ENCODE data around the gene KIF5C.

The KIF5C gene

DNA sequence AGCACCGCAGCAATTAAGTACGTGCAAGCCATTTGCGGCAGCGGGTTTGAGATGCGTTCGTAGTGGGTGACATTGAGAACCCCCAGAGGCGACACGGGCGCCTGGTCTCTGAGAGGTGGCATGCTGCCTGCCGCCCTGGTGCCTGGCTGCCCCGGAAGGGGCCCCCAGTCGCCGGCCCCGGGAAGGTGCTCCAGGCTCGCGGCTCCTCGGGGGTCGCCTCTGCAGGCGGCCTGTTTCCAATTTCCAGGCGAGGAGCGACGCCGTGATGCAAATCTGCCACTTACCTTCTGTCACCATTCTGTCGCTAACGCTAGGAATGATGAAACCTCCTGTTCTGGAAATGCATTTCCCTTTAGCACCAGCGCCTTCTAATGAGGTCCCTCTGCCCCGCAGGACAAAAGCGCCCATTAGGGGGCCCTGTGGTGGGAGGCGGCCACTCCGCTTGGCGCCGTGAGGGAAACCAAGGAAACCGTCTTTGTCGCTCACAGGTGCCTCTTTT lies 13.0 kb downstream of the KIF5C start:
- no peak for DNase-seq

GRCh38 chr2:148888986-148889385 lies 14.0 kb downstream of the KIF5C start:
- no peak for DNase-seq

DNA sequence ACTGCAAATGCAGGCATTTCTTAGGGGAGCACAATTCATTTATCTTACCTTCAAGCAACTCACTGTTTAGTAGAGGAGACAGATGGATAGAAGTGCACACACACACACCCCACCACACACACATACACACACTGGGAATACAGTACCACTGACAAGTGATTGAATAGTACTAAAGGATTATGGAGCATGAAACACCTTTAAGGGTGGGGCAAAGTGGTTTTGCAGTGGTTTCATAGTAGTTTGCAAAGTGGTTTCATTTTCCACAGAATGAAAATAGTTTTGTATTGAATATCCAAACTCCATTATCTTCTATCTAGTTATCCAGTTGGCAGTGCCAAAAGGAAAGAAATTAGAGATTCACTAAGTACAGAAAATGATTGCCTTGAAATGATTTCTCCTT lies 18.9 kb downstream of the KIF5C start:
- DNase-seq: no peak

DNA sequence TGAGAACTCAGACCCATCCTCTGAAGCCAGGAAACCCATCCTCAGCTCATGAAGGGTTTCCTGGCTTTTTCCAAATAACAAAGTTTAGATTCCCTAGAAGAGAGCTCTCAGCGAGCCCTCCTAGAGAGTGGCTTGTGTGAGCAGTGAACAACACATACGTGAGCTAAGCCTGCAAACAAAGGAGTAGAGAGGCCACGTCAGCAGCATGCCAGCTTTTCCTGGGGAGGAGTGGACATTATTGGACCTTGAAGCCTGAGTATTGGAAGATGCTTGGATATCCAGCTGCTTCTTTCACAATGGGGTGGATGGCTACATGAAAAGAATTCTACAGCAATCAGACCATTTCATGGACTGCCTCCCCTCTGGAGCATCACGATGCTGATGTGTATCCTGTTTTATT lies 21.1 kb downstream of the KIF5C start:
- no peak for DNase-seq

DNA sequence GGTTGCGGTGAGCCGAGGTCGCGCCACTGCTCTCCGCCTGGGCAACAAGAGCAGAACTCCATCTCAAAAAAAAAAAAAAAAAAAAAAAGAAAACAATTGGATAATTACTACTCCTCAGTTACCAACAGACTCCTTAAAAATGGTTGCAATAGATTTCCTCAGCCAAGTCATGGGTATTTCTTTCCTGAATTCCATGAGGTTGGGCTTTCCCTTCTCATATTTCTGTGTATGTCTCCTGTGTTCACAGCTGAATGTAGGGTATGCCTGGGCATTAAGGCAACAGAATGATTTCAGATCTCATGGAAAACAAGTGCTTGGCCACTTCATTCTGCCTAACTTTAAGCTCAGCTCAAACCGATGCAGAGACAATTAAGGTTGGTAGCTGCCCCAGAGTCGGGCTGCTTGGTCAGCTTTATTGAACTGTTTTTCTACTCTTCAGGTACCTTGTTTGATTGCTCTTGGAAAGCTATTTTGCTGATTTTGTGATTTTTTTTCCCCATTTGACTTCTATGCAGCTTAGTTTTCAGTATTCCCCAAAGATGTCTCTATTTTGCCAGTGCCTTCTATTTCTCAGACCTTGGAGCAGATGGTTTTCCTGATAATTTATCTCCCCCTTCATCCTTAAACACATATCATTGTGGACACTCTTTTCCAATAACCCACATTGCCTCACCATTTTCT lies 24.8 kb downstream of the KIF5C start:
- DNase-seq: no peak

GRCh38 chr2:148900350-148900837 lies 25.4 kb downstream of the KIF5C start:
- DNase-seq: no peak

GRCh38 chr2:148901142-148901541 lies 26.1 kb downstream of the KIF5C start:
- DNase-seq: no peak

- no peak for DNase-seq
These were observed 27.8 kb downstream of the KIF5C start for GRCh38 chr2:148902798-148903197.

DNA sequence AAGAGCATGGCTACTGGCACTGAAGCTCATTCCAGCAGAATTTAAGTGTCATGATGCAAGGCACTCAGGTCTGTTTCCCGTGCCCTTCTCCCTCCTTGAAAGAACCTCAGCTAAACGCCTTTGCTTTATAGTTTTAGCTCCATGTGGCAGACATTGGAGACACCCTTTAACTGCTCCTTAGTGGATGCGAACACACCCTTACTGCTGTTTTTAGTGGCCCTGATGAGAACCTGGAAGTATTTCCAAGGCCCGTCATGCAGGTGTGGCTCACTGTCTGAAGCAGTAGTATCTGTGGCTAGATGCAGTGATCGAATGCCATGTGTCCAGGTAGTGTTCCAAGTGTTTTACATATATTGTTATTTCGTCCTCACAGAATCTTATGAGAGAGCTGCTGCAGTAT lies 28.3 kb downstream of the KIF5C start:
- DNase-seq: no peak

DNA sequence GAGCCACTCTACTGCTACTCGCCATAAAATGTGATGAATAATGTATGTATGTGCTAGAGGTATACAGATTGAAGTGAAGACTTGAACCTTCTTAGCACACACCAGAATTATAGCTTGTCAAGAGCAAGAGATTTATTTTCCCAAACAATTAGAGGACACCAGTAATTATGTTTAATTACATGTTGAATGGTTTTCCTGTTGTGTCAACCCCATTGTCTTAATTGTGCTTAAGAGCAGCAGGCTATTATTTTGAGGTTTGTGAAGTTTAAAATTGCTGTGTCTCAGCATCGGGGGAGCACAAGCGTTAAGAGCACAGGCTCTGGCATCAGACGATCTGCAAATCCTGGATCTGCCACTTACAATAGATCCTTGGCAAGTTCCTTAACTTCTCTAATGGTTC lies 29.0 kb downstream of the KIF5C start:
- no peak for DNase-seq

DNA sequence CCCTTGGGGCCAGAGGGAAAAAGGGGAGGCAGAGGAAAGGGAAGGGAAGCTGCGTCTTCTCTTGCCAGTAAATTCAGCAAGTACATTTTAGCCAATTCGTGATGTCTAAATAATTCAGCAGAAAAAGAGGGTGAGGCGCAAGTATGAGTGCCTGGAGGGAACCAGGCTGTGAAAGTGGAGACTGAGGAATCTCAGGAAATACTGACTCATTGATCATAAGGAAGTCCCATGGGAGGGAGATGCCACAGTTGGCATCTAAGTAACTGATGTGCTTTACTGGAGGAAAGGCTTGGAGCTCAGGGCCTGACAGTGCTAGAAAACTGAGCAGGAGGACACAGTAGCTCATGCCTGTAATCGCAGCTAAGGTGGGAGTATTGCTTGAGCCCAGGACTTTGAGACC lies 31.1 kb downstream of the KIF5C start:
- DNase-seq: no peak

GRCh38 chr2:148907085-148907785 lies 32.2 kb downstream of the KIF5C start:
- DNase-seq: no peak

GRCh38 chr2:148909114-148909513 lies 34.1 kb downstream of the KIF5C start:
- DNase-seq: no peak

DNA sequence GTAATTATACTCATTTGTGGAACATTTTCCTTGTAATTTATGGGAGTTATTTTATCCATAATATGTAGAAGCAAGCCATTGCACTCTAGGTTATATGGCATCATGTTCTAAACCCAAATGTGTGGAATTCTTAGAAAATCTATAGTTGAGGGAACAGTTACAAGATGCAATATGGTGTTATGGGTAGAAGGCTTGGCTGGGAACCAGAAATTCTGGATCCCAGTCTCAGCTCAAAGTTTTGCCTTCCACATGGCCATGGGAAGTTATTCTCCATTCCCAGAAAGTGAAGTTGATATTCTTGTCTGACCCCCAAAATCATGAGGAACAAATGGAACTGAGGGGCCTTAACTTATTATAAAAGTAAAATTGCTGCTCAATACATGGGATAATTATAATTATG lies 38.0 kb downstream of the KIF5C start:
- DNase-seq: no peak

DNA sequence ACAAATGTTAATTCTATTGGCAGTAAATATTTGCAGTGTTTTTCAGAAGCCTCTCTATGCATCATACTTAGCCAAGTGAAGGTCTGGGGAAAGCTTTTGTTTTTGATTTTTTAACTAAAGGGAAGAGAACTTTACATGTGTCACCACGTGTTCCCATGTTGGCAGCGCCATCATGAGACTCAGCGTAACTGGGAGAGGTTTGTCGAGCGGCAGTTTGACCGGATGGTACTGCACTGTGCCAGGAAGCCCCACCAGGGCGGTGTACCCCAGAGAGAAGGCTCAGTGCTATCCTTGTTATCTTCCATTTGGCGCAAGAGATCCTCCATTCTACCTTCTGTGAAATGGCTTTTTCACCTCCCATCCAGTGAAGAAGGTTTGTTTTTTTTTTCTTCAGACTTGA lies 38.5 kb downstream of the KIF5C start:
- DNase-seq: no peak

DNA sequence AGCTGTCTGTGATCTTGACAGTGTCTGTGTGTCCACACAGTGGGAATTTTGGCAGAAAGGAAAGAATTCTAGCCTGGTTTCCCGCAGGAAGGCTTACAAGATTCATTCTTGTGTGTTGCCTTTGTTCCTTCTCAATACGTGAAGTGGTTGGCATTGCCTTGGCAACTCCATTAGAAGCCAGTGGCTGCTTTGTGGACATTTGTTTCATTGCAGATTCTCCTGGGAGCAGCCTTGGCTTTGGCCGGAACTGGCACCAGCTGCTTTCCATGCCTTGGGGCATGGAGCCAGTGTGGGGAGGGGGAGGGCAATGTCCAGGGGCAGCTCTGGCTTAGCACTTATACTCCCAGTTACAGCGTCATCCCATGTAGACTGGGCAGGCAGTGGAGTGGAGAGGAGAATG lies 39.4 kb downstream of the KIF5C start:
- no peak for DNase-seq

DNA sequence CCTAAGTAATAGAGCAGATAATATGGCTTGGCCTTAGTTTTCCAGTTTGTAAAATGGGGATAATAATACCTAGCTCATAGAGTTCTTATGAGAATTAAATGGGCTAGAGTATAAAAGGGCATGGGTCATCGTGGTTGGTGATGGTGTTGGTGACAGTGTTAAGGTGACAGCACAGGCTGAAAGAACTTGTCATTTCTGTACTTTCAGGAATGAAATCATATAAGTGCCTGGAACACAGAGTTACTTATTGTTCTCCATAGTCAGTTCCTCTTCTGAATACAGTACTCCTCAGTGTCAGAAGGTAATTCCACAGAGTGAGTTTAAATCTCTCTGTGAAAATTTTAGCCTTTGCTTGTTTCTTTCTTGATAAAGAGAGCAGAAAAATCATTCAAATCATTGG lies 42.4 kb downstream of the KIF5C start:
- DNase-seq: no peak

- DNase-seq: no peak
These were observed 43.5 kb downstream of the KIF5C start for GRCh38 chr2:148918554-148918953.

DNA sequence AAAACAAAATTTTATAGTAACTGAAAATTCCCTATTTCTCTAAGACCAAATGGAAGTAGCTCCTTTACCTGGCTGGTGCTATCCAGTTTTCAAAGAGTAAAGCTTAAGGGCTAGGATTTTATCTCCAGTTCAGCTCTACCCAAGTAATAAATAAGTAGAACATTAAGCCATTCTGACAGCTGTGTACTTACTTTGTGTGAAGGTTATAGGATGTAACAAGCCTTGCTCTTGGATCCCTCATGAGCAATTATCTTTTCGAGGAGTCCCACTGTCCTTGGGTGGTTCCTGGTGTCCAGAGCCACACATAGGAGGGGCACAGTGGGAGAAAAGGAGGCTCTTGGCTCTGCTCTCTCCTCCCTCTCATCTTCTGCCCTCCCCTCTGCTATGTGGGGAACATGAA lies 45.5 kb downstream of the KIF5C start:
- no peak for DNase-seq

- DNase-seq: no peak
These were observed 47.0 kb downstream of the KIF5C start for GRCh38 chr2:148922062-148922461.

DNA sequence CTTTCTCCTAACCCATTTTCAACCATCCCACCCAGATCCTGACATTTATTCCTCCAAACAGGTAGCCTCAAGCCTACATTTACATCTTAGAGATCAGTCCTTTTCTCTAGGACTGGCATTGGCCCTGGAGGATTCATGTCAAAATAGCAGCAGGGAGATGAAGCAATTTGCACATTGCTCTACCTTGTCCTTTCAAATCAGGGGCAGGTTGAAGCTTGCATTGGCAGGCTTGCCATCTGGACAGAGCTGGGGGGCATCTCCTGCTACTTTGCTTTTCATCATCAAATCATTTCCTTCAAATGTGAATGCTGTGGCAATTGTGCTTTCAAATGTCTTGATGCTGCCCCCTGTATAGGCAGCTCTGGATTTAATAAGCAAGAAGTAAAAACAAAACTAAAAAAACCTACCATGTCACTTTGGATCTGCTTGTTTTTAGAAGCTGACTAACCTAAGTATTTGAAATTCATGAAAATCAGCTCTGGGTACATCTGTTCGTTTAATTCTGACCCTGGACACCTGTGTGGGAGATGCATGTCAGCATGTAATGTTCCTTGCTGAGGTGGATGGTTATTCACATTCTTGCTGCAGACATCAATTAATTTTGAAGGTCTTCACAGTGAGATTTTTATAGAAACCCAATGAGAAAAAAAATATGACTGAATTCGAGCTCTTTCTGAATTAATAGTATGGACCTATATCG lies 47.9 kb downstream of the KIF5C start:
- DNase-seq: no peak

DNA sequence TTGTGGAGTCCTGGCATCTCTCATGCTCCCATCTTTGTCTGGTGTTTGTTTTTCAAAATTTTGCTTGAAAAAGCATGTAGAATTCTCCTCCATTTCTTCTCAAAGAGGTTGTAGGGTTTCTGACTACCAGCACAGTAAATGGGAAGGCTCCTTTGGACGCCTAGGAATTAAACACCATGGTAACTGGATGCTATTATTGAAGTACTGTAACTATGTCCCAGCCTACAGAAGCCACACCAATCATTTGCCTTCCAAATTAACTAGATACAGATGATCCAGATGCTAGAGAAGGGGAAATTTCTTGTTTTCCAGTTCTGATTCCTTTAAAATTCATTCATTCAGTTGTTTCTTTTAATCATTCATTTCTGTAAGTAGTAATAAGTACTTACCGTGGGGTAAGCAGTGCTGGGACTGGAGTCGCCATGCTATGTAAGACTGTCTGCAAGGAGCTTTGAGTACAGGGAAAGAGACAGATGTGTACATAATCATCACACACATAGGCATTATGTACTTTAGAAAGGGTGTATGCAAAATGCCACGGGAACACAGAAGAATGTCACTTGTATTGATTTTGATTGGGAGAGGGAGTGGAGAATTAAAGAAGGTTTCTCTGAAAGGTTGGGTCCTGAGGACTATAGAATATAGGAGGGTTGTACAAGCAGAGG lies 49.6 kb downstream of the KIF5C start:
- DNase-seq: no peak

DNA sequence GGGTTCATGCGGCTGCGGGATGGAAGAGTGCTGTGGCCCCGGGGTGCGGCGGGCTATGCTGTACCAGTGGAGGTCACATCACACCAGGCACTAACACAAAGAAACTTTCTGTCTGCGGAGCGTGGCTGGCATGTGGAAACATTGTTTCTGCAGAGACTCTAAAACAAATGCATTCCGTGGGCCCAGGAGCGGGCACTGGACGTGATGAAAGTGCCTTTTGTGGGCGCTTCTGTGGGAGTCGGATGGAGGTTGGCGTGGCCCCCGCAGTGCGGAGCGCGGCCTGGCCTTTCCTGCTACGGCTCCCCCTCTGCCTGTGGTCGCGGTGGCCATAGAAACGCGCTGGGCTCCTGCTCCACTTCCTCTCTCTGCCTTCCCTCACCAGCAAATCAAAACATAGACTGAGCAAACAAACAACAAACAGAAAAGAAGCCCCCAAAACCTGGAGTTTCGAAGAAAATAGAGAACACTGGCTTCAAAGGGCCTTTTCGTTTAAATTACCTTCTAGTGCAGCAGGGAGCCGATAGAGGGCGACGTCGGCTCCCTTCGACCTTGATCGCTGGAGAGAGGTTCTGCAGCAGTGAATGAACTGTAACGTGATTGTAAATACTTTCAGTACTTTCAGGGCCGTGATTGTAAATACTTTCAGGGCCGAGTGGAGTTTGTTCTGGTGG lies 51.4 kb downstream of the KIF5C start:
- no peak for DNase-seq

Measured in SHP77 treated with DMSO at 0.1 percent for 48 hours (cell line).